GM10266 (cell line): Measurements from ENCODE around the gene STAB2.

Experiments used
- DNase-seq: peaks from one replicate; pipeline ENCODE4 v3.0.0; 2012; ENCODE audit errors: extremely low spot score
- CTCF ChIP-seq: IDR thresholded peaks from 2 replicates; pipeline ENCODE4 v1.5.1; 2012; ENCODE audit warnings: mild to moderate bottlenecking, low read depth; ENCODE audit not compliant: control insufficient read depth, insufficient read depth; ENCODE audit errors: missing control alignments

STAB2 gene

GRCh38 chr12:103680591-103681141 is 93.6 kb downstream of the STAB2 start:
- no peak for TF ChIP-seq CTCF
- no peak for DNase-seq

GRCh38 chr12:103686026-103686425 is 99.0 kb downstream of the STAB2 start:
- TF ChIP-seq CTCF = no peak

GRCh38 chr12:103687253-103687652 is 100.2 kb downstream of the STAB2 start:
- TF ChIP-seq CTCF = no peak
- DNase-seq = no peak

More at GRCh38 chr12:103686026-103686425, 99.0 kb downstream of the STAB2 start:
- no peak for DNase-seq

- no peak for DNase-seq
- no peak for TF ChIP-seq CTCF
Observed at GRCh38 chr12:103688376-103689063, 101.4 kb downstream of the STAB2 start.

- no peak for TF ChIP-seq CTCF
- no peak for DNase-seq
Observed at GRCh38 chr12:103690426-103690825, 103.4 kb downstream of the STAB2 start.

GRCh38 chr12:103691063-103691462 is 104.0 kb downstream of the STAB2 start:
- TF ChIP-seq CTCF = no peak
- no peak for DNase-seq

GRCh38 chr12:103696101-103696500 is 109.0 kb downstream of the STAB2 start:
- no peak for TF ChIP-seq CTCF
- no peak for DNase-seq
